Measurements from ENCODE around the gene NOTCH1.

GRCh38 chr9:136487672-136488071 lies 58.2 kb downstream of the NOTCH1 start:
- TF ChIP-seq CTCF (conservative IDR thresholded peaks at IDR 0.05) (no peak), ZFX (IDR thresholded peaks at IDR 0.05) (no peak)

All from C4-2B (cell line).